ENCODE results near the gene EPN1. TPM values are rescaled to one million over a fixed set of nuclear protein-coding genes. Genes with fewer than 3 reads are reported as not detected.

Gene EPN1
- total RNA-seq, 1 donor from 2014 or later, result 16.7 TPM

DNA sequence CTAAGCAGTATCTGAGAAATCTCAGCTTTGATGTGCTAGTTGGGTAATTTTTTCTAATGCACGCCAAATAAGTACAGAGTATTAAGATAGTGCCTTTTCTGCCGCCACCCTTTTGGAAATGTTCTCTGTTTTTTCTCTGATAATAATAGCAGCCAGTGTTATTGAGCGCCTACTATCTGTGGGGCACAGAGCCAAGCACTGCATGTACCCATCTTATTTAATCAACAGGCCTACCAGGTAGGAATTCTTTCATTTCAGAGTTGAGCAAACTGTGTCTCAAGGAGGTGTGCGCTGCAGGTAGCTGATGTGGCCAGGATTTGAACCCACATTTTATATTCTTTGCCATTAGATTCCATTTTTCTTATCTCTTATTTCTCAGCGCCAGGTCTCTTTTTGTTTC lies 1.4 kb downstream of the EPN1 start:
- DNase-seq (ENCODE audit: low spot score in 2 of 2), result no peak
- no peak for FAIRE-seq

DNA sequence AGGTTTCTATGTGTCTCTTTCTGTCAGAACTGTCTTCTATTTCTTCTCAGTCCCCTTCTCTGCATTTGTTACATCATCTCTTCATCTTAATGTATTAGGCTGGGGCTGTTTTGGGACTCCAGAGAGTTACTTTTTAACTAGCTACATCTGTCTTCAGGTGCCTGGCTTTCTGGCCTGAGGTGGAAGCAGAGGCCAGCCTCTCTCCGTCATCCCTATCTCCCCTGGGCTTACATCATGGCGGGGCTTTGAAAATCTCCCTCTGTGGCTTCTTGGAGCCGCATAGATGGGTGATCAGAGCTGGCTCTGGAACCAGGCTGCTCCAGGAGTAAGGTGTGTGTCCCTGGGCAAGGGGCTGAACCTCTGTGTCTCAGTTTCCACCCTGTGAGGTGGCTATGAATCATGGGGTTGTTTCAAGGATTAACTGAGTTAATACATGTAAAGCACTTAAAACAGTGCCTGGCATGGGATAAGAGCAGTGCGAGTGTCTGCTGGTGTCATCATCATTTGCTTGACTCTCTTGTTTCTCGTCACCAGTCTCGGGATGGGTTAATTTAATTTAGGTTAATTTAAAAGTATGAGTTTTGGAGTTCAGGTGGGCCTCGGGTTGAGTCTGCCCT lies 2.0 kb downstream of the EPN1 start:
- DNase-seq (ENCODE audit: low spot score in 2 of 2) (no peak), FAIRE-seq (no peak)

DNA sequence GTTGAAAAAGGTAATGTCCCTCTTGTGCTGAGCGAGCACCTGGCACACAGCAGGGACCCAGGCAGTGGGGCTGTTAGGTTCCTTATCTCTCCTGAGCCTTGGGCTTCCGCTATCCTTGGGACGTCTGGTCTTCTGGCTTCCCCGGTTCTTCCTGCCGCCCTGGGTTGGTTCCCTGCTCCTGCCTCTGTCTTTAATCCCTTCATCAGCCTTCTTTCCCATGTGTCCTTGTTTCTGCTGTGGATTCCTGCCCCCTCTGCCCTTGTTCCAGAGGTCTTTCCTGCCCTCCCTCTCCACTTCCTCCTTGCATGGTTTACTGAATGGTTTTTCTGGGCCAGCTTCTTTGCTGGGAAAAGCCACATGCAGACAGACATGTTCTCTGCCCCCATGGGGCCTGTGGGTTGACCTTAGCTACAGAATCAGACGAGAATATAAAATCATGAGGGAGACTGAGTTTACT lies 2.6 kb downstream of the EPN1 start:
- no peak for DNase-seq (ENCODE audit: low spot score in 2 of 2)
- FAIRE-seq, result no peak

DNA sequence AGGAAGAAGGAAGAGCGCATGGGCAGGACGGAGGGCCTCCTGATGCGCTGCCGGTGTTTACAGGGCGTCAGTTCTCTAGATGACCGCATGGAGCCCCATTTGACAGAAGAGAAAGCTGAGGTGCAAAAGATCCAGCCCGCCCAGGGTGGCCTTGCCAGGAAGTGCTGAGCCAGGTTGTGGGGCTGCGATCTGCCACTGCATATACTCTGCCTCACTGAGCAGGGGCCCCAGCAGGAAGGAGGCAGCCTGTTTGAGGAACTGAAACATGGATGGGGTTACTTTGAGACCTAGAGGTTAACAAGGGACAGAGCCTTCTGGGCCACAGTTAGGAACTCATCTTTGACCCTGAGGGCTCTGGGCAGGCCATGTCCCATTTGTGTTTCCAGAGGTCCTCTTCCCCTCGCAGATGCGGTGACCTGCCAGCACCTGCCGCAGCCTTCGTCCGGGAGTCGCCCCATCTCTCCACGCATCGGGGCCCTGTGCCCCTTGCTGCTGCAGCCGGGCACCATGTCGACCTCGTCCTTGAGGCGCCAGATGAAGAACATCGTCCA lies 3.2 kb downstream of the EPN1 start:
- FAIRE-seq (no peak), DNase-seq (ENCODE audit: low spot score in 2 of 2) (no peak)

DNA sequence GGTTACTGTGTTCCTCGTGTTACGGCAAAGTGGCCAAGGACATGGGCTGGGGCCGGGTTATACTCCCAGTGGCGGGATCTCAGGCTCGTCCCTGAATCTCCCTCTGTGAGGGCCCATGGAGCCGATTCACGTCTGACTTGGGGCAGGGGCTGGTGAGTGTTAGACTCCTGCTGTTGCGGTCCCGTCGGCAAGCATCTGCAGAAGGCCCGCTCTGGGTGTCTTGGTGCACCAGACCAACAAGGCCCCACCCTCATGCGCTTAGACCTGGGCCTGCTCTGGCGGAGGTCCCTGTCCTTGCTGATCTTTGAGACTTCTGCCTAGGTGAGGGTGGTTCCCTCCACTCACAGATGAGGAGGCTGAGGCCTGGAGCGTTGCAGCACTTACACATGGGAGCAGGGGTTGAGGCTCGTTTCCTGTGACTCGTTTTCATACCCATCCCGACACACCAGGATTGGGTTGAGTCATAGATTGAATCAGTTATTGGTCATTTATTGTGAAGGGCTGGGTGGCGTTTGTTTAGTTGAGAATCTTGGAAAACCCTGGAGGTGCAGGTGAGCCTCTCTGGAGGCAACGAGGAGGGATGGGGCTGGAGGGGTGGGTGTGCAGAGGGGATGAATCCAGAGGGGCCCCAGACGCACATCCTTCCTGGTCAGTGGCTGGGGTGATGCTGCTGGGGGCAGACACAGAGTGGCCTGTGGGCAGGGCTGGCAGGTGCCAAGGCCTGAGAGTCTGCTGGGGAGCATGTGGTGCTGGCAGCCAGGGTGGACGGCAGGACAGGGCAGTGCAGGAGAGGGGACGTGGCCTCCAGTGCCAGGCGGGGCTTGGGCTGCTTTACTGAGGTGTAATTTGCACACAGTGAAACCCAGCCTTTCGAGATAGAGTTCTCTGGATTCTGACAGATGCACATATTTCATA lies 4.6 kb downstream of the EPN1 start:
- FAIRE-seq, result no peak

DNA sequence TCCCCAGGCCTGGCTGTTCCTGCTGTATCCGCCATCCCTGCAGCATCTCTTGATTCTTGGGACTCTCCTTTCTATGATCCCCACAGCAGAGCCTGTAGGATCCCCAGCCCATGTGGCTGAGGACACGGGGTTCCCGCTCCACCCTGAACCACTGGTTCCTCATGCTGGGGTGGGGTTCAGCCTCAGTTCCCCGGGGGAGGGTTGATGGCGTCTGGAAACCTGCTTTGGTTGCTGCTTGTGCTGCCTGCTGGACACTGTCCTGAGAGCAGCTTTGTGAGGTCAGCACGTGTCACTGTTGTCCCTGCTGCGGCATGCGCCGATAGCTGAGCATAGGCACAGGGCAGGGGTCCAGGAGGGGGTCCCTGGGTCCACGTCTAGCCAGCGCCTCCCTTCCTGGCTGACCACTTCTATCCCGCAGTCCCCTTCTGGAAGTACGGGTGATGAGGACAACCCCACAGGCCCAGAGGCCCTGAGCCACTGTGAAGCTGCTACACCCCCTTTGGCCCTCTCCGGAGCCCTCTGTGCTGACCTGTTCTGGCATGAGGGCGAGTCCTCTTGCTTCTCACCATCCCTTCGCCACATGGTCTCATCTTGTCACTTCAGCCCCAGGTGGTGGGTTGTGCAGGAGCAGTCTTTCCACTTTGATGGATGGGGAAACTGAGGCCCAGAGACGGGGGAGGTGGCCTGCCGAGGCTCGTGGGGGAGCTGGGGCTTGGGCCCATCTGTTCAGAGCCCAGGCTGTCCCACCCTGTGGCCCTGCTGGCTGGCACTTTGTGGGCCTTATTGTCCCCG lies 5.5 kb downstream of the EPN1 start:
- DNase-seq (ENCODE audit: low spot score in 2 of 2), result no peak
- no peak for FAIRE-seq

More for the DNA sequence above, 4.6 kb downstream of the EPN1 start:
- DNase-seq (ENCODE audit: low spot score in 2 of 2), result no peak

DNA sequence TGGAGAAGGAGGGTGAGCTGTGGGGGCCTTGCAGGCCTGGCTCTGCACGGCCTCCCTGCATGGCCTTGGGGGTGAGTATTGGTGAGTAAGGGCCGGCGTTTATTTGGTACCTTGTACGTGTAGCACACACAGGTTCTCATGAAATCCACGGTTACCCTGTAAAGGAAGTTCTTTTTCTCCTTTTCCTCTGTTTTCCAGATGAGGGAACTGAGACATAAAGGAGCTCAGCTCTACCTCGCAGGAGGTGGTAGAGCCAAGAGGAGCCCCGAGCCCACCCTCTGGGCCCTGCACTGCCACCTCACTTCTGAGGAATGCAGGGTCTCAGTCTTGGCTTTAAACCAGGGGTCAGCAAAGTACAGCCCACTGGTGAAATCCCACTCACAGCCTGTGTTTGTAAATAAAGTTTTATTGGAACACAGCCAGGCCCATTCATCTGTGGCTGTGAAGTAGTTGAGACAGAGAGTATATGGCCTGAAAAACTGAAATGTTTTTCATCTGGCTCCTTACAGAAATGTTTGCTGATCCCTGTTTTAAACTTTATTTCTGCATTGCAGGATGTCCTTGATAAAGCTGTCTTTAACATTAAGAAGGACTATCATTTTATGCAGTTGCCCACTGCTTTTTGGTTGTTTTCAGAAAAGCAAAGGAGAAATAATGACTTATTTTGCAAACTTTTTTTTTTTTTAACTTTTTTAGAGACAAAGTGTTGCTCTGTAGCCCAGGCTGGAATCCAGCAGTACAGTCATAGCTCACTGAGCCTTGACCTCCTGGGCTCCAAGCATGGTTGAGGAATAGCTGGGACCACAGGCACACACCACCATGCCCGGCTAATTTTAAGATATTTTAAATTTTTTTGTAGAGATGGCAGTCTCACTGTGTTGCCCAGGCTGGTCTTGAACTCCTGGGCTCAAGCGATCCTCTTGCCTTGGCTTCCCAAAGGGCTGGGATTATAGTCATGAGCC lies 6.4 kb downstream of the EPN1 start:
- no peak for DNase-seq (ENCODE audit: low spot score in 2 of 2)

DNA sequence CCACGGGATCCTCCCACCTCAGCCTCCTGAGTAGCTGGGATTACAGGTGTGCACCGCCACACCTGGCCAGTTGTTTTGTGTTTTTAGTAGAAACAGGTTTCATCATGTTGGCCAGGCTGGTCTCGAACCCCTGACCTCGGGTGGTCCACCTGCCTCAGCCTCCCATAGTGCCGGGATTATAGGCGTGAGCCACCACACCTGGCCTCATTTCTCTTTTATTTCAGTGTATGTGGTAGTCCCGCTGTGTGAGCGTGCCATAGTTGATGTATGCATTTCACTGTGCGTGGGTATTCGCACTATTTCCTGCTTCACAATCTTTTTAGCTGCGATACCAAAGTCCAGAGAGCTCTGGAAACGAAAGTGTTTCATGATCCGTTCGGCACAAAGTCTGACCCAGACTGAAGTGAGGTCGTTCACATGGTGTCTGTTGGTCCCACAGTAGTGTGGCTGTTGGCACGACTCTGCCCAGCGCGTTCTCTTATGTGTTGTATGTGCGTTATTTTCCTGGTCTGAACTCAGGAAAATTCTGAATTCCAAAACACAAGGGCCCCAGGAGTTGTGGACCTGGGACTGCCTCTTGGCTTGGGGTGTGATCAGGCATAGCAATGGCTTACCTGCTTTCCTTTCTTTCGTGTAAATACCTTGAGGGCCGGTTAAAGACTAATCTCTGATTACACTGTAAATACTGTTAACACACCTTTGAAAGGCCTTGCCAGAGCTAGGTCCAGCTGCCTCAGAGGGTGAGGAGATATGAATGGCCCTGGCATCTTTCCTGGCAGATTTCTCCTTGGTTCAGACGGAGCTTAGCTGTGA lies 8.6 kb downstream of the EPN1 start:
- DNase-seq (ENCODE audit: low spot score in 2 of 2) (no peak), FAIRE-seq (no peak)

More for the DNA sequence above, 6.4 kb downstream of the EPN1 start:
- FAIRE-seq, result no peak

DNA sequence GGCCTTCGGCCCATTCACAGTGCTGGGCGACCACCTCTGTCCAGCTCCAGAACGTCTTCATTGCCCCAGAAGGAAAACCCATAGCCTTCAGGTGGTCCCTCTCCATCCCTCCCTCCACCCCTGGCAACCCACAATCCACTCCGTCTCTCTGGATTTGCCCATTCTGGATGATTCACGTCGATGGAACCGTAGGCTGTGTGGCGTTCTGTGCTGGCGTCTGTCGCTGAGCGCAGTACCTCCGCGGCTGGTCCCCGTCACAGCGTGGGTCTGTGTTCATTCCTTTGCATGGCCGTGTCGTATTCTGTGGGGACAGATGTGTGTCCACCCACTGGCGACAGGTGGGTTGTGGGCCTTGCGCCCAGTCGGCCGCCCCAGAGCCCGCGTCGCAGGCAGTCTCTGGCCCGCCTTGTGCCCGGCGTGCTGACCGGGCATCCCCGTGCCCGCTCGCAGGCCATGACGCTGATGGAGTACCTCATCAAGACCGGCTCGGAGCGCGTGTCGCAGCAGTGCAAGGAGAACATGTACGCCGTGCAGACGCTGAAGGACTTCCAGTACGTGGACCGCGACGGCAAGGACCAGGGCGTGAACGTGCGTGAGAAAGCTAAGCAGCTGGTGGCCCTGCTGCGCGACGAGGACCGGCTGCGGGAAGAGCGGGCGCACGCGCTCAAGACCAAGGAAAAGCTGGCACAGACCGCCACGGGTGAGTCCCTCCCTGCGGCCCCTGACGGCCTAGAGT lies 10.1 kb downstream of the EPN1 start:
- no peak for DNase-seq (ENCODE audit: low spot score in 2 of 2)
- no peak for FAIRE-seq

DNA sequence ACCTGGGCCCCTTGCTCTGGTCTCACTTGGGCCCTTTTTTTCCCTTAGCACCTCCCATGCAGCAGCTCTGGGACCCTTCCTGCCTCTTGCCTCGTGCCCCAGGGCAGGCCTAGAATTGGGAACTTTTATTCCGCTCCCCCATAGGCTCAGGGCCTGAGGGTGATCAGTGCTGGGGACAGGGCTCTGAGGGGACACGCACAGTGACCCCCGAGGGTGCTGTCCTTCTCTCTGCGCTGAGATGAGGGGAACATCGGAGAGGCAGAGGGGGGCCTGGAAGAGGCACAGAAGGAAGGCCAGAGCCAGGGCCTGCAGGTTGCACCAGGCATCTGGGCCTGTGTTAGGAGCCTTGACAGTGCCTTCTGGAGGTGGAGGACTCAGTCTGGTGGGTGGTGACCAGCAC lies 10.8 kb downstream of the EPN1 start:
- FAIRE-seq (no peak), DNase-seq (ENCODE audit: low spot score in 2 of 2) (no peak)

DNA sequence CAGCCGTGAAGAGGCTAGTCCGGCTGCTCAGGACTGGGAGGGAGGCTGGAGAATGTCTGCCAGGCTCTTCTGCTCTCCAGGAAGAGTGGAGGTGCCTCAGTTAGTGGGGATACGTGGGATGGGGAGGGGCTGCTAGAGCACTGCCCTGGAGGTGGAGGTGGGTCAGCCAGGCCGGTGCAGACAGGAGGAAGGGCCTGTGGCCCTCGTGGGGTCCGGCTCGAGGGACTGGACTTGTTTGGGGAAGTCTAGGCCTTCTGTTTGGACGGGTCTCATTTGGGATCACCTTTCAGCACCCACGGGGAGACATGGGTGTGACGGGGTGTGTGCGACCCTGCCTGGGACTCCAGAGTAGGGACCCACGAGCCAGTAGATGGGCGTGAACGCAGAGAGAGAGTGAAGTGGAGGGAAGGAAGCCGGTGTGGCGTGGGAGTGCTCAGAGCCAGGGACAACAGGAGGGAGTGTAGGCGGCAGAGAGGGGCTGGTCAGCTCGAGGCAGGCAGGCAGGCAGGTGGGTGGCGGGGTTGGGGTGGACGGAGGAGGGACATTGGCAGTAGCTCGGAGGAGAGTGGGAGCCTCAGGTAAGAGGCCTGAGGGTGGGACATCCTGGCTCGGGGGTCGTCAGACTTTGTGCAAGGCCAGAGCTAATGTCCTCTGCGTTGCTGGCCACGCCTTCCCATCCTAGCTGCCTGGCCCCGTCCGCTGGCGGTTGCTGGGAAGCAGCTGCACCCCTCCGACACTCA lies 11.5 kb downstream of the EPN1 start:
- no peak for FAIRE-seq

DNA sequence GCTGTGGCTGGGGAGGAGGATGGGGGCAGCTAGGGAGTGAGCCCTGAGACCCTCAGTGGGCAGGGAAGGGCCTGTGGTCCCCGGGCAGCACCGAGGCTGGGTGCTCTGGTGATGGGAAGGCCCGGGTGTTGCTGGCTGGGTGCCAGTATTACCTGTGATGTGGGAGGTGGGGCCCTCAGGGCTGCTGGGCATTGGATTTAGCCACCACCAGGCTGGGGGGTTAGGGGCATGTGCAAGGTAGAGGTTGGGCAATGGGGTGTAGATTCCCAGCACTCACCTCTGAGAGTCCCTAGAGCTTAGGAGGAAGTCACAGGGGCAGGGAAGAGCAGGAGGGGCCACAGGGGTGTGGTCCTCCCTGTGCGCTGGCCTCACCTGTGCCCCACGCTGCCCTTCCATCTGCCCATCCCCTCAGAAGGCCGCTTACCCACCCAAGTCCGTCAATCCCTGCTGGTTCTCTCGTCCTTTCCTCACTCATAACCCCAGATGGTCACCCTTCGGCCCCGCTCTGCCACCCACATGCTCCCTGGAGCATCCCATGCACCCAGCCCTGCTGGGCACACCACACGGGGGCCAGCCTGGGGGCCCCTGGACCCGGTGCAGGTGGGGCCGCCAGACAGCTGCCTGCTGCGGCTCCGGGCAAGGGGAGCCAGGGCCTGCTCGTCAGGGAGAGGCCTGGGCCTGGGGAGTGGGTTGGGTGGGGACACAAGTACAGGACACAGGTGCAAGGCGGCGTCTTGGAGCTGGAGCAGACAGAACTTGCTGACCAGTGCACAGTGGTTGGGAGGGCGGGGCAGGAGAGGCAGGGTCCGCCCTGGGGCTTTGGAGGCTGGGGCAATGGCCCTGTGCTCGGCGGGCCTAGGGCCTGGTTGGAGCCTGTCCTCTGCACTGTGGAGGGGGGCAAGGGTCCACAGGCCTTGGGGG lies 12.5 kb downstream of the EPN1 start:
- DNase-seq (ENCODE audit: low spot score in 2 of 2) (no peak), FAIRE-seq (no peak)

More for the DNA sequence above, 11.5 kb downstream of the EPN1 start:
- no peak for DNase-seq (ENCODE audit: low spot score in 2 of 2)

DNA sequence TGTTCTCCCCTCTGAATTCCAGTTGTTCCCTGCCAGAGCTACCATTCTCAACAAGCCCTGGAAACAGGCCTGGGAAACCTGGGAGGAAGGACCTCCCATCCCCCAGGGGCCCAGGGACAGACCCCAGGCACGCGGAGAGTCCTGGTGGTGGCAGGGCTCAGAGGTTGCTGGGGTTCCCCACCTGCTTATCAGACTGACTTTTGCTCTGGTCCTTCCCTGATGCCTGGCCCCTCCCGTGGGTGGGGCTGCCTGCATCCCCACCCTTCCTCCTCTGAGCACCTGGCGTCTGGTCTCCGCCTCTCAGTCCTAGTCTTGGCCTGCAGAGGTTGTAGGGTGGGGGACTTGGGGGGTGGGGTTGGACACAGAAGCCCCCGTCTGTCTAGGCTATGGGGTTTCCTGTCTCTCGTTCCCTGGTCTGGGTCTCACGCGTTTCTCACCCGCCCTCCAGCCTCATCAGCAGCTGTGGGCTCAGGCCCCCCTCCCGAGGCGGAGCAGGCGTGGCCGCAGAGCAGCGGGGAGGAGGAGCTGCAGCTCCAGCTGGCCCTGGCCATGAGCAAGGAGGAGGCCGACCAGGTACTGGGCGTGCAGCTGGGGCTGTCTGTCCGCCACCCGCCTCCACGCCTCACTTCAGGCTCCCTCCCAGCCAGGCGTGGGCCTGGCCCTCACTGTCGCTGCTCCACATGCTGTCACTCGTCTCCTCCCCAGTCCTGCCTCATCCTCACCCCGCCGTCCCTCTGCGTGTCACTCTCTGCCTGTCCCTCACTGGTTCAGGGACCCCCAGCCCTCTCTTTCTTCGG lies 13.6 kb downstream of the EPN1 start:
- FAIRE-seq, result no peak

DNA sequence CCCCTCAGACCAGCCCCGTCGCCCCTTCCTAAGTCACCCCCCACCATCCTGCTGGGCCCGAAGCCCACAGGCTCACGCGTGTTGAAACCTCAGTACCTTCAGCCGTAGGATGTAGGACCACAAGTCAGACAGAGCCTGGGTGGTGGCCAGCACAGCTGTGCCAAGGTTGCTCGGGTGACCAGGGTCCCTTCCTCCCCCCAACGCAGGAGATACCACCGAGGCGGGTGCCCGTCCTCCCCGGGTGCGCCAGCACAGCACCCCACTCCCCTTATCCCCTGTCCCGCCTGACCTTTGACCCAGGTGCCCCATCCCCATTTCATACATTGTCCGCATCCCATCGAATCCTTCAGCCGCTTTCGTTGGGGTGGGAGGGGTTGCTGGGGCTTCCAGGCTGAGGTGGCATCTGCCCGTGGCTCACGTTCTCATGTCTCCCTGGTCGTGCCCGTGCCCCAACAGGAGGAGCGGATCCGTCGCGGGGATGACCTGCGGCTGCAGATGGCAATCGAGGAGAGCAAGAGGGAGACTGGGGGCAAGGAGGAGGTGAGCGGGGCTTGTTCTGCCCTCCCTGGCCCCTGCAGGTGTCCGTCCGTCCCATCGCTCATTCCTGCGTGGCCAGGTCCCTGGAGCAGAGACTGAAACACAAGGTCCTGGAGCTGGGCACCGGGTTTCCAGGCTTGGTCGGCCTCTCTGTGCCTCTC lies 14.5 kb downstream of the EPN1 start:
- DNase-seq (ENCODE audit: low spot score in 2 of 2) (peak in 1 of 2 donors; percentile 21), FAIRE-seq (no peak)

More for the DNA sequence above, 13.6 kb downstream of the EPN1 start:
- peak in 1 of 2 donors; percentile 68 for DNase-seq (ENCODE audit: low spot score in 2 of 2)

All from frontal cortex (tissue), 4 donors.